A549 (cell line): ENCODE data around the gene ANXA6. TPM values are rescaled to one million over a fixed set of nuclear protein-coding genes. Genes with fewer than 3 reads are reported as not detected.

Source experiments
- ATAC-seq, 2 experiments: fragments of 200-7000 bp in 1 of 2; fragments of >200 bp in 1 of 2; cut with Nextera tagmentation in 1 of 2; cut with Tn5 transposase in 1 of 2; 3 replicates each; pipeline versions ENCODE4 v1.8.0 to v1.9.1; 2018 to 2020; ENCODE audit warnings: mild to moderate bottlenecking in 1 of 2, moderate library complexity in 1 of 2
- CTCF ChIA-PET: fragments of 300-600 bp; sonication (Branson Sonifier 250); formaldehyde crosslinking; extraction: SDS; loops from one replicate; lab custom pipeline; 2021; ENCODE audit warnings: antibody characterized with exemption, inconsistent platforms; lab: Yijun Ruan, JAX
- POLR2A ChIA-PET: fragments of 350-600 bp; formaldehyde crosslinking; extraction: SDS; loops from one replicate; lab custom pipeline; 2021; ENCODE audit warnings: antibody characterized with exemption, inconsistent platforms; lab: Yijun Ruan, JAX
- DNase-seq, 2 experiments: peaks; one replicate each; pipeline versions ENCODE4 v3.0.0 to v3.0.0-alpha.2; 2011 to 2016; ENCODE audit warnings: low read depth in 1 of 2, low spot score in 1 of 2
- FAIRE-seq: peaks from 2 replicates; lab custom pipeline; 2011; peaks lifted over from hg19 to GRCh38; lab: Jason Lieb, UNC
- H3K27ac ChIP-seq, 2 experiments: fragments of >200 bp; sonication (Bioruptor Twin); formaldehyde crosslinking; 3 replicates each; pipeline ENCODE4 v1.5.1; 2016 to 2017
- H3K4me1 ChIP-seq: fragments of >200 bp; sonication (Bioruptor Twin); formaldehyde crosslinking; 3 replicates; pipeline ENCODE4 v1.6.1; 2016
- H3K4me2 ChIP-seq: fragments of >200 bp; sonication (Bioruptor Twin); formaldehyde crosslinking; 3 replicates; pipeline ENCODE4 v1.6.1; 2016
- H3K4me3 ChIP-seq: fragments of >200 bp; sonication (Bioruptor Twin); formaldehyde crosslinking; 3 replicates; pipeline ENCODE4 v1.5.1; 2016
- H3K9me3 ChIP-seq: fragments of >200 bp; sonication (Bioruptor Twin); formaldehyde crosslinking; 3 replicates; pipeline ENCODE4 v1.6.1; 2016
- BHLHE40 ChIP-seq: IDR thresholded peaks from 2 replicates; pipeline ENCODE4 v1.6.1; 2012; ENCODE audit warnings: low read depth, low read length, inconsistent platforms
- FOXS1 ChIP-seq: fragments of 250-450 bp; sonication (Bioruptor Pico); IDR thresholded peaks from 2 replicates; pipeline ENCODE4 v1.5.0; 2020; ENCODE audit warnings: mild to moderate bottlenecking, moderate library complexity
- HDAC2 ChIP-seq: fragments of 200-600 bp; sonication (generic); IDR thresholded peaks from 2 replicates; pipeline ENCODE4 v1.6.1; 2016
- HEYL ChIP-seq: fragments of 250-450 bp; sonication (Bioruptor Pico); IDR thresholded peaks from 2 replicates; pipeline ENCODE4 v1.8.0; 2021; ENCODE audit warnings: mild to moderate bottlenecking, moderate library complexity
- HOXA7 ChIP-seq: fragments of 250-450 bp; sonication (Bioruptor Pico); IDR thresholded peaks from 2 replicates; pipeline ENCODE4 v1.5.0; 2020; ENCODE audit warnings: mild to moderate bottlenecking, moderate library complexity
- JUNB ChIP-seq: fragments of >200 bp; sonication (Bioruptor Twin); formaldehyde crosslinking; IDR thresholded peaks from 2 replicates; pipeline ENCODE4 v1.6.1; 2016
- MAFK ChIP-seq: fragments of 450-650 bp; IDR thresholded peaks from 2 replicates; pipeline ENCODE4 v1.6.1; 2014; ENCODE audit not compliant: partially characterized antibody
- MAZ ChIP-seq: fragments of 150-350 bp; IDR thresholded peaks from 2 replicates; pipeline ENCODE4 v1.6.1; 2014; ENCODE audit warnings: antibody characterized with exemption, low read depth, low read length, borderline replicate concordance
- PHF8 ChIP-seq: fragments of 200-600 bp; sonication (generic); IDR thresholded peaks from 2 replicates; pipeline ENCODE4 v1.6.1; 2016; ENCODE audit warnings: low read depth, mild to moderate bottlenecking, antibody characterized with exemption, moderate library complexity, borderline replicate concordance
- POLR2A ChIP-seq: IDR thresholded peaks from 2 replicates; pipeline ENCODE4 v1.6.1; 2012; ENCODE audit warnings: mild to moderate bottlenecking, low read length
- POLR2AphosphoS2 ChIP-seq: conservative IDR thresholded peaks from 2 replicates; pipeline ENCODE4 v1.6.1; 2012; ENCODE audit warnings: low read length, improper control_type of control experiment, inconsistent platforms
- RFX5 ChIP-seq: fragments of 450-650 bp; IDR thresholded peaks from 2 replicates; pipeline ENCODE4 v1.7.1; 2014; ENCODE audit warnings: antibody characterized with exemption, mild to moderate bottlenecking, moderate library complexity
- SMC3 ChIP-seq: fragments of >200 bp; sonication (Bioruptor Twin); formaldehyde crosslinking; IDR thresholded peaks from 3 replicates; pipeline ENCODE4 v1.6.1; 2018; ENCODE audit warnings: inconsistent platforms
- TFCP2L1 ChIP-seq: fragments of 250-450 bp; sonication (Bioruptor Pico); IDR thresholded peaks from 2 replicates; pipeline ENCODE4 v1.5.0; 2021; ENCODE audit warnings: mild to moderate bottlenecking
- TP53 ChIP-seq: fragments of 250-450 bp; sonication (Bioruptor Pico); IDR thresholded peaks from 2 replicates; pipeline ENCODE4 v1.5.0; 2021; ENCODE audit warnings: mild to moderate bottlenecking, moderate library complexity
- ZC3H11A ChIP-seq: fragments of 450-650 bp; IDR thresholded peaks from 2 replicates; pipeline ENCODE4 v1.6.1; 2014; ENCODE audit warnings: antibody characterized with exemption, mild to moderate bottlenecking
- WGBS: methylation state at CpG from one replicate; pipeline ENCODE4 v1.1.6; 2017; ENCODE audit errors: missing lambda C conversion rate; 5-methylcytosine and 5-hydroxymethylcytosine counted together
- polyA plus RNA-seq, 4 experiments: library from polyadenylated mRNA; depleted of rRNA in 3 of 4; stranded (reverse); fragments of >200 nt; fragmentation: RNase III in 1 of 4; extraction: RNeasy Plus Mini Kit Qiagen cat#74134 plus additional on column Dnase treatment in 1 of 4; gene quantifications; 2 replicates in 3 of 4; 3 replicates in 1 of 4; pipeline ENCODE4 v1.2.3, GENCODE V29; 2011 to 2017
- TF ChIP-seq, protein P1 (sequence below): fragments of 200-600 bp; sonication (generic); IDR thresholded peaks from 2 replicates; pipeline ENCODE4 v1.6.1; 2016; ENCODE audit warnings: antibody characterized with exemption, mild to moderate bottlenecking, moderate library complexity
- TF ChIP-seq, protein P2 (sequence below): fragments of 250-450 bp; sonication (Bioruptor Pico); IDR thresholded peaks from 2 replicates; pipeline ENCODE4 v1.5.0; 2021; ENCODE audit warnings: mild to moderate bottlenecking, moderate library complexity, borderline replicate concordance
- TF ChIP-seq, protein P3 (sequence below): fragments of 450-650 bp; IDR thresholded peaks from 2 replicates; pipeline ENCODE4 v1.6.1; 2014; ENCODE audit warnings: antibody characterized with exemption
- TF ChIP-seq, protein P4 (sequence below): fragments of >200 bp; sonication (Bioruptor Twin); formaldehyde crosslinking; IDR thresholded peaks from 3 replicates; pipeline ENCODE4 v1.5.1; 2016
- TF ChIP-seq, protein P5 (sequence below): fragments of >200 bp; sonication (Bioruptor Twin); formaldehyde crosslinking; IDR thresholded peaks from 3 replicates; pipeline ENCODE4 v1.6.1; 2016

ANXA6 gene
- polyA plus RNA-seq, 2 of the 4 experiments (the other 2 are of a cell fraction) = 32.4 to 53.0 TPM

DNA sequence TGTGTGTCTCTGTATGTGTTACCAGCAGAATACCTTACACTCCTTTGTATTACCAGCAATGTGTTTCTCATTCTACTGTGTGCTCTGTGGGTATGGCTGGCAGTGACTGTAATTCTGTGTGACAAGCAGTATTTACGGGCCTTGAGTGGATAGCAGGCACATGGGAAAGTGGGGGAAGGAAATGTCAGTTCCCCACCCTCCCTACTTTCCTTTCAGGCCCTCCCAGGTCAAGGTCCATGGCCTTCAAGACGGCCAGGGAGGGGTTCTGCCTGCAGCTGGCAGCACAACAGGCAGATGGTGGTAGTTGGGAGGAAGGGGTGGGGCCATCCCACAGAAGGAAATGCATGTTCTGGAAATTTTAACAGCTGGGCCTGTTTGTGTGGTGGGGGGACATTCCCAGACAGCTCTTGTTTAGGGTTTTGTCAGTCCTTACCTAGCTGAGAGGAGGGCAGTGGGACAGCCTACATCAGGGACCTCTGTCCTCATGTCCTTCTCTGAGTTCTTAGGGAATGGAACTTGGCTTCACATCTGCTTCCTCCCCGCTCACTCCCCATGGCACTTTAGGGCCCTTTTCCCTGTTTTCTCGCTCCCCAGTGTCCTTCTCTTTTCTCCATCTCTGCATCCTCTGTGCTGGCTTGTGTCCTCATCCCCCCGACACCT is 62.1 kb downstream of the ANXA6 start:
- DNase-seq (peak in 1 of 2 experiments; percentile 41), ATAC-seq (peak in 1 of 2 experiments; percentile 34; a peak in 3 of 6 replicates), FAIRE-seq (no peak)
- H3K9me3 ChIP-seq = no peaks in the 10 kb centered on the region
- CTCF ChIA-PET = interaction anchor here (1.3 to 6.3 kb wide), 5 partner anchors 9 to 48 kb away, joined by 3 to 53 read pairs (median 6); no protein-coding TSS in a partner anchor
- H3K4me1 ChIP-seq = peaks cover 37% of the 10 kb centered on the region
- POLR2A ChIA-PET = no interaction called here
- peak overlapping the region; percentile 70 for H3K4me2 ChIP-seq
- 62% methylated on average over 5 of the region's 5 CpGs for WGBS
- TF ChIP-seq HDAC2 (no peak), TP53 (CRISPR knock-in tag) (no peak), PHF8 (no peak), MAFK (no peak), POLR2A (no peak), RFX5 (no peak), HOXA7 (CRISPR knock-in tag) (no peak), POLR2AphosphoS2 (no peak), ZC3H11A (no peak), TFCP2L1 (CRISPR knock-in tag) (no peak), MAZ (no peak), HEYL (CRISPR knock-in tag) (no peak), BHLHE40 (no peak)
- TF ChIP-seq, protein P1, sequence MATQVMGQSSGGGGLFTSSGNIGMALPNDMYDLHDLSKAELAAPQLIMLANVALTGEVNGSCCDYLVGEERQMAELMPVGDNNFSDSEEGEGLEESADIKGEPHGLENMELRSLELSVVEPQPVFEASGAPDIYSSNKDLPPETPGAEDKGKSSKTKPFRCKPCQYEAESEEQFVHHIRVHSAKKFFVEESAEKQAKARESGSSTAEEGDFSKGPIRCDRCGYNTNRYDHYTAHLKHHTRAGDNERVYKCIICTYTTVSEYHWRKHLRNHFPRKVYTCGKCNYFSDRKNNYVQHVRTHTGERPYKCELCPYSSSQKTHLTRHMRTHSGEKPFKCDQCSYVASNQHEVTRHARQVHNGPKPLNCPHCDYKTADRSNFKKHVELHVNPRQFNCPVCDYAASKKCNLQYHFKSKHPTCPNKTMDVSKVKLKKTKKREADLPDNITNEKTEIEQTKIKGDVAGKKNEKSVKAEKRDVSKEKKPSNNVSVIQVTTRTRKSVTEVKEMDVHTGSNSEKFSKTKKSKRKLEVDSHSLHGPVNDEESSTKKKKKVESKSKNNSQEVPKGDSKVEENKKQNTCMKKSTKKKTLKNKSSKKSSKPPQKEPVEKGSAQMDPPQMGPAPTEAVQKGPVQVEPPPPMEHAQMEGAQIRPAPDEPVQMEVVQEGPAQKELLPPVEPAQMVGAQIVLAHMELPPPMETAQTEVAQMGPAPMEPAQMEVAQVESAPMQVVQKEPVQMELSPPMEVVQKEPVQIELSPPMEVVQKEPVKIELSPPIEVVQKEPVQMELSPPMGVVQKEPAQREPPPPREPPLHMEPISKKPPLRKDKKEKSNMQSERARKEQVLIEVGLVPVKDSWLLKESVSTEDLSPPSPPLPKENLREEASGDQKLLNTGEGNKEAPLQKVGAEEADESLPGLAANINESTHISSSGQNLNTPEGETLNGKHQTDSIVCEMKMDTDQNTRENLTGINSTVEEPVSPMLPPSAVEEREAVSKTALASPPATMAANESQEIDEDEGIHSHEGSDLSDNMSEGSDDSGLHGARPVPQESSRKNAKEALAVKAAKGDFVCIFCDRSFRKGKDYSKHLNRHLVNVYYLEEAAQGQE = no peak
- H3K4me3 ChIP-seq = no peak overlapping the region
- peak overlapping the region; percentile 84 to 90 for H3K27ac ChIP-seq

DNA sequence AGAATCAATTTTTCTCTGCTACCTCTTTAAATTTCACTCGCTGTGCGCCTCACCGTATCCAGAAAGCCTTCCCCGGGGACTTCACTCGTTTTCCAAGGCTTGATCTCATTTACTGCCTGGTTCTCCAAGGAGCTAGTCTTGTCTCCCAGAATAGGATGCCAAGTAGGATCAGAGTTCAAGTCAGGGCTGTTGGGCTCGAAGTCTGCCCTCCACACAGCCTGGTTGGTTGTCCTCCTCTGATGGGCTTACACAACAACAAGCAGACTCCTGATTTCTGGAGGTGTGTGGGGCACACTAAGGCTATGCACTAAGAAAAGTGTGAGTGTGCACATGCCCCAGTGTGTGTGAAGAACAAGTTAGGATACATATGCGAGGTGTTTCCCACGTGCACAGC is 62.7 kb downstream of the ANXA6 start:
- 73% methylated on average over 8 of the region's 8 CpGs for WGBS
- H3K27ac ChIP-seq = peak overlapping the region; percentile 84 to 90
- peak overlapping the region; percentile 70 for H3K4me2 ChIP-seq
- FAIRE-seq = no peak
- H3K9me3 ChIP-seq = no peaks in the 10 kb centered on the region
- no peak overlapping the region for H3K4me3 ChIP-seq
- CTCF ChIA-PET = interaction anchor here (1.6 to 6.3 kb wide), 3 partner anchors 10 to 43 kb away, joined by 3 to 53 read pairs (median 31); no protein-coding TSS in a partner anchor
- POLR2A ChIA-PET = no interaction called here
- H3K4me1 ChIP-seq = peaks cover 37% of the 10 kb centered on the region
- no peak for TF ChIP-seq POLR2AphosphoS2
- TF ChIP-seq MAFK = no peak
- TF ChIP-seq, protein P2, sequence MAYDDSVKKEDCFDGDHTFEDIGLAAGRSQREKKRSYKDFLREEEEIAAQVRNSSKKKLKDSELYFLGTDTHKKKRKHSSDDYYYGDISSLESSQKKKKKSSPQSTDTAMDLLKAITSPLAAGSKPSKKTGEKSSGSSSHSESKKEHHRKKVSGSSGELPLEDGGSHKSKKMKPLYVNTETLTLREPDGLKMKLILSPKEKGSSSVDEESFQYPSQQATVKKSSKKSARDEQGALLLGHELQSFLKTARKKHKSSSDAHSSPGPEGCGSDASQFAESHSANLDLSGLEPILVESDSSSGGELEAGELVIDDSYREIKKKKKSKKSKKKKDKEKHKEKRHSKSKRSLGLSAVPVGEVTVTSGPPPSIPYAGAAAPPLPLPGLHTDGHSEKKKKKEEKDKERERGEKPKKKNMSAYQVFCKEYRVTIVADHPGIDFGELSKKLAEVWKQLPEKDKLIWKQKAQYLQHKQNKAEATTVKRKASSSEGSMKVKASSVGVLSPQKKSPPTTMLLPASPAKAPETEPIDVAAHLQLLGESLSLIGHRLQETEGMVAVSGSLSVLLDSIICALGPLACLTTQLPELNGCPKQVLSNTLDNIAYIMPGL (CRISPR knock-in tag) = no peak
- TF ChIP-seq TFCP2L1 (CRISPR knock-in tag) = no peak
- TF ChIP-seq, protein P3, sequence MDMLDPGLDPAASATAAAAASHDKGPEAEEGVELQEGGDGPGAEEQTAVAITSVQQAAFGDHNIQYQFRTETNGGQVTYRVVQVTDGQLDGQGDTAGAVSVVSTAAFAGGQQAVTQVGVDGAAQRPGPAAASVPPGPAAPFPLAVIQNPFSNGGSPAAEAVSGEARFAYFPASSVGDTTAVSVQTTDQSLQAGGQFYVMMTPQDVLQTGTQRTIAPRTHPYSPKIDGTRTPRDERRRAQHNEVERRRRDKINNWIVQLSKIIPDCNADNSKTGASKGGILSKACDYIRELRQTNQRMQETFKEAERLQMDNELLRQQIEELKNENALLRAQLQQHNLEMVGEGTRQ = no peak
- TF ChIP-seq JUNB = no peak
- no peak for TF ChIP-seq SMC3
- TF ChIP-seq FOXS1 (CRISPR knock-in tag) = no peak
- TF ChIP-seq, protein P4, sequence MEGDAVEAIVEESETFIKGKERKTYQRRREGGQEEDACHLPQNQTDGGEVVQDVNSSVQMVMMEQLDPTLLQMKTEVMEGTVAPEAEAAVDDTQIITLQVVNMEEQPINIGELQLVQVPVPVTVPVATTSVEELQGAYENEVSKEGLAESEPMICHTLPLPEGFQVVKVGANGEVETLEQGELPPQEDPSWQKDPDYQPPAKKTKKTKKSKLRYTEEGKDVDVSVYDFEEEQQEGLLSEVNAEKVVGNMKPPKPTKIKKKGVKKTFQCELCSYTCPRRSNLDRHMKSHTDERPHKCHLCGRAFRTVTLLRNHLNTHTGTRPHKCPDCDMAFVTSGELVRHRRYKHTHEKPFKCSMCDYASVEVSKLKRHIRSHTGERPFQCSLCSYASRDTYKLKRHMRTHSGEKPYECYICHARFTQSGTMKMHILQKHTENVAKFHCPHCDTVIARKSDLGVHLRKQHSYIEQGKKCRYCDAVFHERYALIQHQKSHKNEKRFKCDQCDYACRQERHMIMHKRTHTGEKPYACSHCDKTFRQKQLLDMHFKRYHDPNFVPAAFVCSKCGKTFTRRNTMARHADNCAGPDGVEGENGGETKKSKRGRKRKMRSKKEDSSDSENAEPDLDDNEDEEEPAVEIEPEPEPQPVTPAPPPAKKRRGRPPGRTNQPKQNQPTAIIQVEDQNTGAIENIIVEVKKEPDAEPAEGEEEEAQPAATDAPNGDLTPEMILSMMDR = no peak
- TF ChIP-seq, protein P5, sequence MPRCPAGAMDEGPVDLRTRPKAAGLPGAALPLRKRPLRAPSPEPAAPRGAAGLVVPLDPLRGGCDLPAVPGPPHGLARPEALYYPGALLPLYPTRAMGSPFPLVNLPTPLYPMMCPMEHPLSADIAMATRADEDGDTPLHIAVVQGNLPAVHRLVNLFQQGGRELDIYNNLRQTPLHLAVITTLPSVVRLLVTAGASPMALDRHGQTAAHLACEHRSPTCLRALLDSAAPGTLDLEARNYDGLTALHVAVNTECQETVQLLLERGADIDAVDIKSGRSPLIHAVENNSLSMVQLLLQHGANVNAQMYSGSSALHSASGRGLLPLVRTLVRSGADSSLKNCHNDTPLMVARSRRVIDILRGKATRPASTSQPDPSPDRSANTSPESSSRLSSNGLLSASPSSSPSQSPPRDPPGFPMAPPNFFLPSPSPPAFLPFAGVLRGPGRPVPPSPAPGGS = no peak
- TF ChIP-seq, all 56 proteins: peak for 0
- DNase-seq (no peak), ATAC-seq (peak in 1 of 2 experiments; percentile 4; a peak in 1 of 6 replicates)
